Pancreas (tissue), 10 donors: ENCODE results near the gene STK32A. TPM values are rescaled to one million over a fixed set of nuclear protein-coding genes. Genes with fewer than 3 reads are reported as not detected.

Source experiments
- ATAC-seq, 4 donors: fragments of 200-7000 bp; cut with Tn5 transposase; one replicate each; pipeline versions ENCODE4 v1.8.0 to v1.9.1; 2020; ENCODE audit warnings: mild to moderate bottlenecking in 4 of 4, moderate library complexity in 4 of 4
- DNase-seq, 6 donors: peaks; one replicate each; pipeline ENCODE4 v3.0.0-alpha.2; 2020
- FAIRE-seq: peaks from 2 replicates; lab custom pipeline; 2012; peaks lifted over from hg19 to GRCh38; lab: Jason Lieb, UNC
- H3K27ac ChIP-seq, 4 donors: fragments of 200-600 bp; sonication (generic); 1 replicate in 3 of 4; 2 replicates in 1 of 4; pipeline versions ENCODE4 v1.5.0 to v1.8.0; 2020
- H3K27me3 ChIP-seq, 4 donors: fragments of 200-600 bp; one replicate each; pipeline ENCODE4 v1.8.0; 2021
- H3K36me3 ChIP-seq, 3 donors: fragments of 200-600 bp; sonication (generic) in 1 of 3; one replicate each; pipeline versions ENCODE4 v1.5.0 to v1.8.0; 2020 to 2021
- H3K4me1 ChIP-seq, 3 donors: fragments of 200-600 bp; one replicate each; pipeline ENCODE4 v1.8.0; 2021
- H3K4me3 ChIP-seq, 4 donors: fragments of 200-600 bp; sonication (generic) in 2 of 4; one replicate each; pipeline versions ENCODE4 v1.5.0 to v1.8.0; 2020 to 2021
- H3K9me3 ChIP-seq, 4 donors: fragments of 200-600 bp; one replicate each; pipeline ENCODE4 v1.8.0; 2021
- WGBS, 2 donors: extraction: QIAGEN DNeasy Blood & Tissue Kit; methylation state at CpG; one replicate each; pipeline ENCODE4 v1.1.7; 2013; 5-methylcytosine and 5-hydroxymethylcytosine counted together
- intact Hi-C, 3 donors: fragments of 100-400 bp; cut with DNase I; formaldehyde crosslinking; loops; one replicate each; pipeline versions ENCODE4 v1.11.1 to v1.14.2; 2022
- polyA plus RNA-seq, 2 donors: library from polyadenylated mRNA; stranded (reverse); fragments of 200-250 nt; gene quantifications; one replicate each; pipeline ENCODE4 v1.2.3, GENCODE V29; 2013
- total RNA-seq, 6 donors: library from RNA; stranded (reverse); fragmentation: NEBNext Ultra II Directional in 4 of 6; extraction: Animal tissue kit (Norgen Biotek cat#: 25700) in 4 of 6; gene quantifications; one replicate each; pipeline versions ENCODE4 v1.2.1 to v1.2.4, GENCODE V29; 2021 to 2023
- TF ChIP-seq, protein P1 (sequence below), 4 donors: fragments of 200-600 bp; sonication (generic) in 3 of 4; IDR thresholded peaks; one replicate each; pipeline versions ENCODE4 v1.5.0 to v1.8.0; 2021; ENCODE audit warnings: antibody characterized with exemption in 4 of 4
- donor health status: healthy with polysubstance abuse.
- donor health status: DM: no; HTN: no; CAD: no; lungs with moderate emphysema.
- donor health status: DM: no; HTN: no; CAD: no.
- donor health status: control.
- donor health status: control.
- donor health status: Bipolar disorder and iron deficiency.
- donor health status: DM: yes; HTN: yes; CAD: no.
- donor health status: DM: no; HTN: no; CAD: no.
- donor health status: DM: no; HTN: no; CAD: no.
- donor health status: DM: yes; HTN: yes; CAD: no.

Gene STK32A
- total and polyA plus RNA-seq, 8 donors, result 1.7 to 5.6 (median 3.2) TPM

DNA sequence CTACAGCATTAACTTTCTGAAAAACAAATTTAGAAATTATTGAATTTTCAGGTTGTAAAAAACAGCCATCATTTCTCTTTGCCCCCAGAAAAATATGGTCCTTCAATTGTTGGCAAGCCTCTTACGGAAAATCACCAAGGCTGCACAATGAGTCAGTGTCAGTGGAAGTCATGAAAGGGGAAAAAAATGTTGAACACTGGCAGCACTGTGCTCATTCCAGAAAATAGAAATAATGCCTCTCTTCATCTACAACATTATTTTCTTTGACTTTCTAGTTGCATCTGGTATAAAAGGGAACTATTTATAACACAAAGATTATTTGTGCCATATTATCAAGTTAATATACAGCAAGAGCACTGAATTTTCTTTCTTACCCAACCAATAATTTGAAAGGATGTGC, 26.7 kb upstream of the STK32A start:
- no peak for FAIRE-seq

DNA sequence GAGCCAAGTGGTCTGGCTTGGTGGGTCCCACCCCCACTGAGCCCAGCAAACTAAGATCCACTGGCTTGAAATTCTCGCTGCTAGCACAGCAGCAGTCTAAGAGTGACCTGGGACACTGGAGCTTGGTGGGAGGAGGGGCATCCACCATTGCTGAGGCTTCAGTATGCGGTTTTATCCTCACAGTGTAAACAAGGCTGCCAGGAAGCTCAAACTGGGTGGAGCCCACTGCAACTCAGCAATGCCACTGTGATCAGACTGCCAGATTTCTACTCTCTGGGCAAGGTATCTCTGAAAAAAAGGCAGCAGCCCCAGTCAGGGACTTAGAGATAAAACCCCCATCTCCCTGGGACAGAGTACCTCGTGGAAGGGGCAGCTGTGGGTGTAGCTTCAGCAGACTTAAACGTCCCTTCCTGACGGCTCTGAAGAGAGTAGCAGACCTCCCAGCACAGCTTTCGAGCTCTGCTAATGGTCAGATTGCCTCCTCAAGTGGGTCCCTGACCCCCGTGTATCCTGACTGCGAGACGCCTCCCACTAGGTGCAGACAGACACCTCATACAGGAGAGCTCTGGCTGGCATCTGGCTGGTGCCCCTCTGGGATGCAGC, 18.2 kb upstream of the STK32A start:
- TF ChIP-seq, protein P1, sequence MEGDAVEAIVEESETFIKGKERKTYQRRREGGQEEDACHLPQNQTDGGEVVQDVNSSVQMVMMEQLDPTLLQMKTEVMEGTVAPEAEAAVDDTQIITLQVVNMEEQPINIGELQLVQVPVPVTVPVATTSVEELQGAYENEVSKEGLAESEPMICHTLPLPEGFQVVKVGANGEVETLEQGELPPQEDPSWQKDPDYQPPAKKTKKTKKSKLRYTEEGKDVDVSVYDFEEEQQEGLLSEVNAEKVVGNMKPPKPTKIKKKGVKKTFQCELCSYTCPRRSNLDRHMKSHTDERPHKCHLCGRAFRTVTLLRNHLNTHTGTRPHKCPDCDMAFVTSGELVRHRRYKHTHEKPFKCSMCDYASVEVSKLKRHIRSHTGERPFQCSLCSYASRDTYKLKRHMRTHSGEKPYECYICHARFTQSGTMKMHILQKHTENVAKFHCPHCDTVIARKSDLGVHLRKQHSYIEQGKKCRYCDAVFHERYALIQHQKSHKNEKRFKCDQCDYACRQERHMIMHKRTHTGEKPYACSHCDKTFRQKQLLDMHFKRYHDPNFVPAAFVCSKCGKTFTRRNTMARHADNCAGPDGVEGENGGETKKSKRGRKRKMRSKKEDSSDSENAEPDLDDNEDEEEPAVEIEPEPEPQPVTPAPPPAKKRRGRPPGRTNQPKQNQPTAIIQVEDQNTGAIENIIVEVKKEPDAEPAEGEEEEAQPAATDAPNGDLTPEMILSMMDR (IDR thresholded peaks at IDR 0.05), result no peak
- FAIRE-seq (no peak), ATAC-seq (peak in 1 of 4 donors; percentile 18), DNase-seq (no peak)
- Histone ChIP-seq H3K27me3 (no peaks in the 10 kb centered on the region), H3K4me1 (no peaks in the 10 kb centered on the region), H3K4me3 (no peak overlapping the region), H3K9me3 (no peaks in the 10 kb centered on the region), H3K36me3 (no peaks in the 10 kb centered on the region), H3K27ac (no peak overlapping the region)
- WGBS, 2 donors, result 75 to 85% methylated on average over 9 of the region's 9 CpGs
- intact Hi-C loops, result no loop called here

More for the DNA sequence above, 26.7 kb upstream of the STK32A start:
- Histone ChIP-seq H3K4me1 (no peaks in the 10 kb centered on the region), H3K27me3 (no peaks in the 10 kb centered on the region), H3K9me3 (no peaks in the 10 kb centered on the region), H3K27ac (no peak overlapping the region), H3K36me3 (no peaks in the 10 kb centered on the region), H3K4me3 (no peak overlapping the region)
- intact Hi-C loops, result no loop called here
- TF ChIP-seq, protein P1 (IDR thresholded peaks at IDR 0.05), result no peak
- ATAC-seq (peak in 2 of 4 donors; percentile 58 to 72), DNase-seq (no peak)
- WGBS, 2 donors, result 61 to 63% methylated on average over 1 of the region's 1 CpG

DNA sequence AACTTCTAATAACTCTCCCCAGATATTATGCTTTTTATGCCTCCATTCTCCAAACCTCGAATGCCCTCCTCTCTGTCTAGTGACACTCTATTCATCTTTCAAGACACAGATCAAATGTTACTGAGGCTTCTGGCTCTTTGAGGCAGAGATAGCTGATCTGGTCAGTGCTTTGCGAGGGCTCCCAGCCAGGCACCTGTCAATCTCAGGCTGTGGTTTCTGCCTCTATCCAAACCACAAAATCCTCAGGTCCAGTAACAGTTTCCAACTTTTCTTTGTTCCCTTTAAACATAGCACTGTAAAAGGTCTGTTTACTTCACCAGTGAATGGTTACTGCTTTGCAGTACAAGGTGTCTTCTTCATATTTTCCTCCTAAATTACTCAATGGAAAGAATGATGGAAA, 11.5 kb upstream of the STK32A start:
- Histone ChIP-seq H3K27me3 (no peaks in the 10 kb centered on the region), H3K4me3 (no peak overlapping the region), H3K4me1 (no peaks in the 10 kb centered on the region), H3K27ac (no peak overlapping the region), H3K36me3 (no peaks in the 10 kb centered on the region), H3K9me3 (no peaks in the 10 kb centered on the region)
- 50 to 54% methylated on average over 2 of the region's 2 CpGs for WGBS, 2 donors
- intact Hi-C loops, result loop anchor here in 2 of 3 donors (10.0 kb wide), 2 partner anchors 141 to 151 kb away; no protein-coding TSS in a partner anchor
- DNase-seq (no peak), ATAC-seq (no peak), FAIRE-seq (no peak)
- TF ChIP-seq, protein P1 (IDR thresholded peaks at IDR 0.05), result no peak

DNA sequence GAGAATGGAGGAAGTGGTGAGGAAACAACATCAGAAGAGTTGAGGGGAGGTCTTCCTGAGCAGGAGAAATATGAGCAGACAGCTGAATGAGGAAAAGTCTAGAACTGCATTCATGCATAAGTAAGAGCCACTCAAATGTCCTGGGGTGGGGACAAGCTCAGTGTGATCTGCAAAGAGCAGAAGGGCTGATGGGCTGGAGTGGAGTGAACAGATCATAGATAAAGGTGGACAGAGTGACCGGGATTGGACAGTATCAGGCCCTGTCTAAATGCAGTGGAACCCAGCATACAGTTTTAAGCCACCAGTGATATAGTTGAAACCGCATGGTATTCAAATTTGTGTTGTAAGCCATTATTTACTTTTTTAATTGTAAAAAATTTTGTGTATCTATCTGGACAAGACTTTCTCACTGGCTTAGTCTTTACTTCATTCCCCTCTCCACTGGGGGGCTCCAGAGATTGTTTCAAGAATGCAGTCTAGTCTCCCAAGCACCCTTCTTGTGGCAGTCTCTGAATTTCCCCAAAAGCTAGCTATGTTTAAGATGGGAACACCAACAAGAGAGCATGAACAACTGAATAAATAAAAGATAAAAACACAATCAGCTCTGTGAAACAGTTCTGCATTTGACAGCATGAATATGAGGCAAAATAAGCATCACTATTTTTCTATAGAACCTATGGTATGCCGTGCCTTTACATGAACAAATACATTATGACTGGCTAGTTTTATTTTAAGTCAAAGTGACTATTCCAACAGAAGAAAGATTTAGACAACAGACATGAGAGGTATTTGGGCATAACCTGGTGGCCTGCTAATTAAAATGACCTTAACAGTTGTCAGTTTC, 10.7 kb upstream of the STK32A start:
- Histone ChIP-seq H3K36me3 (no peaks in the 10 kb centered on the region), H3K4me1 (no peaks in the 10 kb centered on the region), H3K9me3 (no peaks in the 10 kb centered on the region), H3K4me3 (no peak overlapping the region), H3K27ac (no peak overlapping the region), H3K27me3 (no peaks in the 10 kb centered on the region)
- TF ChIP-seq, protein P1 (IDR thresholded peaks at IDR 0.05), result peak; percentile 24 to 48 (median 40)
- WGBS, 2 donors, result 71 to 77% methylated on average over 3 of the region's 3 CpGs
- FAIRE-seq (no peak), ATAC-seq (peak in 3 of 4 donors; percentile 87 to 92 (median 91)), DNase-seq (peak in 3 of 6 donors; percentile 16 to 51 (median 29))
- intact Hi-C loops, result loop anchor here in 2 of 3 donors (10.0 kb wide), 2 partner anchors 141 to 151 kb away; no protein-coding TSS in a partner anchor
